ENCODE data around the gene HOXD12. TPM values are rescaled to one million over a fixed set of nuclear protein-coding genes. Genes with fewer than 3 reads are reported as not detected.

The HOXD12 gene
- total RNA-seq, 1 experiment from 2014 or later: 0.27 TPM

GRCh38 chr2:176074919-176075425, 24.6 kb upstream of the HOXD12 start (continued):
- TF ChIP-seq REST (IDR thresholded peaks at IDR 0.05; ENCODE audit: low read depth): no peak
- no peak for TF ChIP-seq POLR2A (IDR thresholded peaks at IDR 0.05; ENCODE audit: borderline replicate concordance, extremely low read depth, insufficient read depth, insufficient read length)
- no peak for TF ChIP-seq SP1 (IDR thresholded peaks at IDR 0.05; ENCODE audit: low read depth)
- TF ChIP-seq EZH2phosphoT487 (IDR thresholded peaks at IDR 0.05; ENCODE audit: borderline replicate concordance): no peak
- TF ChIP-seq POLR2AphosphoS5 (IDR thresholded peaks at IDR 0.05; ENCODE audit: low read depth, low read length): no peak

GRCh38 chr2:176075481-176075880, 24.1 kb upstream of the HOXD12 start:
- Histone ChIP-seq H3K4me1 (ENCODE audit: control insufficient read depth in 1 of 2, insufficient read depth in 2 of 2, low read length in 2 of 2) (no peaks in the 10 kb centered on the region), H3K9me3 (ENCODE audit: control insufficient read depth in 1 of 2, insufficient read depth in 1 of 2, low read depth in 1 of 2, low read length in 2 of 2) (no peaks in the 10 kb centered on the region), H3K79me2 (ENCODE audit: insufficient read depth, low read length) (no peaks in the 10 kb centered on the region), H3K27ac (ENCODE audit: low read depth, low read length) (no peak overlapping the region), H3K27me3 (ENCODE audit: insufficient read depth, low read length) (no peaks in the 10 kb centered on the region), H3K36me3 (ENCODE audit: control insufficient read depth in 1 of 2, insufficient read depth in 2 of 2, low read length in 2 of 2) (no peaks in the 10 kb centered on the region), H3K9ac (ENCODE audit: low read length) (no peak overlapping the region), H4K20me1 (ENCODE audit: insufficient read depth) (no peaks in the 10 kb centered on the region), H3K9me2 (ENCODE audit: insufficient read depth) (no peaks in the 10 kb centered on the region), H3K4me3 (replicated peaks in 1 of 2; ENCODE audit: low read depth in 1 of 2, low read length in 2 of 2) (no peak overlapping the region), H2AFZ (ENCODE audit: low read depth, low read length, poor library complexity, severe bottlenecking) (no peak overlapping the region), H3K4me2 (ENCODE audit: low read length) (no peak overlapping the region)
- BruUV-seq (replicated peaks): no TSS peak
- DNase-seq (ENCODE audit: low read depth, low spot score): no peak
- no peak for TF ChIP-seq POLR2AphosphoS5 (IDR thresholded peaks at IDR 0.05; ENCODE audit: low read depth, low read length)
- TF ChIP-seq ELF1 (IDR thresholded peaks at IDR 0.05; ENCODE audit: borderline replicate concordance, low read depth): no peak
- TF ChIP-seq ZFX (IDR thresholded peaks at IDR 0.05): no peak
- TF ChIP-seq ZNF274 (IDR thresholded peaks at IDR 0.05; ENCODE audit: low read depth, low read length): no peak
- no peak for TF ChIP-seq YY1 (IDR thresholded peaks at IDR 0.05; ENCODE audit: extremely low read depth, insufficient replicate concordance, low read depth, low read length)
- TF ChIP-seq POLR2A (IDR thresholded peaks at IDR 0.05; ENCODE audit: borderline replicate concordance, extremely low read depth, insufficient read depth, insufficient read length): no peak
- no peak for TF ChIP-seq JUND (IDR thresholded peaks at IDR 0.05)
- no peak for TF ChIP-seq CBX3 (IDR thresholded peaks at IDR 0.05; ENCODE audit: low read depth)
- TF ChIP-seq TCF7L2 (IDR thresholded peaks at IDR 0.05; ENCODE audit: borderline replicate concordance, extremely low read depth, insufficient read depth, insufficient read length): no peak
- TF ChIP-seq FOSL1 (IDR thresholded peaks at IDR 0.05; ENCODE audit: low read depth): no peak
- TF ChIP-seq ATF3 (IDR thresholded peaks at IDR 0.05): no peak
- TF ChIP-seq SIN3A (IDR thresholded peaks at IDR 0.05; ENCODE audit: low read depth): no peak
- TF ChIP-seq ZBTB33 (IDR thresholded peaks at IDR 0.05; ENCODE audit: extremely low read depth, insufficient replicate concordance, low read length): no peak
- intact Hi-C loops (cut with micrococcal nuclease): no loop called here
- ChIA-PET CTCF (no interaction called here), RAD21 (ENCODE audit: low non-redundant PET in 1 of 2, low total read pairs in 2 of 2, uncharacterized antibody in 2 of 2, unreplicated experiment in 2 of 2) (no interaction called here), POLR2A (interaction anchor here (0.6 kb wide), 1 partner anchor 702 kb away, joined by 3 read pairs; no protein-coding TSS in a partner anchor)
- ATAC-seq: no peak

Data from HCT116 (cell line).